Fibroblast of skin of scalp (primary cell): ENCODE results near the gene PIK3R1.

Experiments
- DNase-seq: peaks from one replicate; pipeline ENCODE4 v3.0.0-alpha.2; 2013

PIK3R1 gene

GRCh38 chr5:68332080-68332451 is 116.5 kb downstream of the PIK3R1 start:
- DNase-seq = no peak

GRCh38 chr5:68332556-68332955 is 117.0 kb downstream of the PIK3R1 start:
- DNase-seq = no peak

DNA sequence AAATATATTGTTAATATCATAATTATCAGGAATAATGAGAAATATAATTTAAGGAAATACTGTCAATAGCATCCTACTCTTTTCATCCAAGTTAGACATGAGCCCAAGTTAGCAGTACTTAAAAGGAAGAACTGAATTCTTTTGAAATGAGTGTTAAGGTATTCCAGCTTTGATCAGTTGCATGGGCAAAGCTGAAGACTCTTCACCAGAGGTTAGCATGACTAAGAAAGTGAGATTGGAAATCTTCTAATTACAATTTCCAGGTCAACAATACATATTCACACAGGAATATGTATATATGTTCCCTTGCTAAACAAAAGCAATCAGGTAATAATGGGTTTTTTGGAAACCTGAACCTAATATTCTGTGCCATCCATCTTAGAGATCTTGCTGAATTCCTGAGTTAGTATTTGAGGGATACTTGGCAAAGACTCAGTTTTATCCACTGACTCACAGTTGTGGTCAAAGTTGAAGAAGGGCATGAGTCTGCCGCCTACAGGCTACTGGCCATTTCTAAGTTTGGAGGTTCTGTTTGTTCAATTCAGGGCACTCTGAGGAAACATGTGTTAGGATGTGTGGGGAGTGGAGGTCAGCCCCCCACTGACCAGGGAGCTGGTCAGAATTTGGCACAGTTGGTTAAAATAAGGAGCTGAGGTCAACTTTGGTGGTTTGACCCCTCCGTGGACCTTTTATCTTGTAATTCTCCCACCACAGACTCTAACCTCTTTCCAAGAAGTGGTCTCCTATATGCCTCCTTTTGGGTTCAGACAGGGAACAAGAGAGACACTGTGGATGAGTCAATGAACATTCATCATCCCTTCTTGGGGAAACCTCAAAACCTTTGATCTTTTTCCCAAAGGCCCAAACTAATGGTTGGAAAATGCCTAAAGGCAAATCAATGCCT is 118.3 kb downstream of the PIK3R1 start:
- DNase-seq = peak; percentile 81

GRCh38 chr5:68334553-68334886 is 119.0 kb downstream of the PIK3R1 start:
- DNase-seq = no peak

DNA sequence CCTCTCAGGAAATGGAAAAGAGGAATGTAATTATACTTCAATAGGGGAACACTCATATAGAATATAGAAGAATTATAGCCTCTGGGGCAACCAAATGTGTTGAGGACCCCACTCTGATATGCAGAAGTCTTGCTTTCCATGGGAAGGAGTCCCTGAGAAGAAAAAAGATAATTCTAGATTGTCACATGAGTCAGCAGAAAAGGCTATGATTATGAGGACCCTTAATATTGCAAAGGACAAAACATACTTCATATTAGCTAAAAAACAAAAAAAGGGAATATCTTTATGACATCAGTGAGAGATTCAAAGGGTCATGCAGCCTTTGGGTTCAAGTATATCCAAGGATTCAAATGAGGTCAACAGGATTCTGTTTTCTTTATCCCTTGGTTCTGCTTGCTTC is 119.5 kb downstream of the PIK3R1 start:
- no peak for DNase-seq

GRCh38 chr5:68336200-68336599 is 120.6 kb downstream of the PIK3R1 start:
- no peak for DNase-seq

- no peak for DNase-seq
Observed at GRCh38 chr5:68337235-68337634, 121.7 kb downstream of the PIK3R1 start.

DNA sequence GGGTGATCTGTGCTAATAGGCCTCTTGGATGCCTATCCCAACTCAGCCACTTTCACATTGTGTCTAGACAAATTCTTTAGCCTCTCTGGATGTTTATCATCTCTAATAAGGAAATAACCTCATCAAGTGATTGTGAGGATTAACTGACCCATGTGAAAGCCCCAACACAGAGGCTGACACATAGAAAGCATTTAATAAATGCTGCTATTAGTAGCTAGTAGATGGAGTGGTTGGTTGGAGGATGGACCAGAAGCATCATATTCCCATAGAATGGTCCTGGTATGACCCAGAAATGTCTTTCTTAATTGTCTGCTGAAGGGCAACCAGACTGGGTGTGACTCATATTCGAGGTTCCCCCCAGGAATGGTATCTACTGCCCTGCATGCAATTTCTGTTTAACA is 124.4 kb downstream of the PIK3R1 start:
- DNase-seq = peak; percentile 64

- no peak for DNase-seq
Observed at GRCh38 chr5:68341006-68341405, 125.5 kb downstream of the PIK3R1 start.

GRCh38 chr5:68342693-68343092 is 127.1 kb downstream of the PIK3R1 start:
- DNase-seq = no peak

- DNase-seq = peak; percentile 65
Observed at GRCh38 chr5:68343421-68343826, 127.9 kb downstream of the PIK3R1 start.

GRCh38 chr5:68344447-68345111 is 129.0 kb downstream of the PIK3R1 start:
- DNase-seq = peak; percentile 39

- no peak for DNase-seq
Observed at GRCh38 chr5:68345171-68345570, 129.6 kb downstream of the PIK3R1 start.

DNA sequence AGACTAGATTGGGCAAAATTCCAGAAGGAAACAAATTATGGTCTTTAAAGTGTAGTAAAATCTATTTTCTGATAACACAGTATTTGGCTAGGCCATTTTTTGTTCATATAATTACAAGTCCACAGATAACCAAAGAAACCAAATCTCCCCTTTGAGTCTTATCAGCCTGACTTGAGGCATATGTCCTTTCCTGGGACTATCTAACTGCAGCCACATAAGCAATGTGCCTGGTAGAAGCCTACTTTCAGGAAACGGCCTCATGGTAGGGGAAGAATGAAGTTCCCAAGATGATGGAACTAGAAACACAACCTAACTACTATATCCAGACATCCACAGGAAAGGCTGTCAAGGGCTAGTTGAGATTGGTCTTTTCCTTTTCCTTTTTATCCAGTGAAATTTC is 130.0 kb downstream of the PIK3R1 start:
- DNase-seq = no peak

DNA sequence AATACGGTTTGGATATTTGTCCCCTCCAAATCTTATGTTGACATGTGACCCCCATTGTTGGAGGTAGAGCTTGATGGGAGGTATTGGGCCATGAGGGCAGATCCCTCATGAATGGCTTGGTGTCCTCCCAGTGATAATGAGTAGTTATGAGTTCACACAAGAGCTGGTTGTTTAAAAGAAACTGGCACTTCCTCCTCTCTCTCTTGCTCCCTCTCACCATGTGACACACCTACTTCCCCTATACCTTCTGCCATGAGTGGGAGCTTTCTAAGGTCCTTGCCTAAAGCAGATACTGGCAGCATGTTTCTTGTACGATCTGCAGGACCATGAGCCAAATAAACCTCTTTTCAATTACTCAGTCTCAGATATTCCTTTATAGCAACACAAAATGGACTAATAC is 132.0 kb downstream of the PIK3R1 start:
- no peak for DNase-seq

GRCh38 chr5:68348447-68349222 is 133.1 kb downstream of the PIK3R1 start:
- no peak for DNase-seq

- no peak for DNase-seq
Observed at GRCh38 chr5:68350176-68350575, 134.6 kb downstream of the PIK3R1 start.
